GM18498 (cell line): ENCODE results near the gene ARSK.

Experiments
- ATAC-seq: cut with Tn5 transposase; IDR thresholded peaks from one replicate; pipeline ENCODE4 v1.9.1; 2021; ENCODE audit warnings: mild to moderate bottlenecking, moderate library complexity; ENCODE audit not compliant: unreplicated experiment

The ARSK gene

DNA sequence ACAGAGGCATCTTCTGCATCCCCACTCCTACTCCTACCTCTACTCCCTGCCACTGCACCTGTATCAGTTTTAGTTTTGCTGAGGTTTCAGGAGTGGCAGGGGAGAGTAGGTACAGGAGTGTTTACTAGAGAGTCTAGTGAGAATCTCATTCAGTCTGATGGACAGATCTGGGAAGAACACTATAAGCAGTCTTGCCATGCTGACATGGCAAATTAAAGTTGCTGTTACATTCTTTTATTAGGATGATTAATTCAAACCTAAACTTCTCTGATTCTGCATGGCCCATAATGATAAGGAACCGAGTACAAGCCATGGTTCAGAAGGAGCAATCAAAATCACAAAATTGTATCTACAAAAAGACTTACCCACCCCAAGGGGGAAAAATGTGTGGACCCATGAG is 7.4 kb downstream of the ARSK start:
- ATAC-seq = no peak

DNA sequence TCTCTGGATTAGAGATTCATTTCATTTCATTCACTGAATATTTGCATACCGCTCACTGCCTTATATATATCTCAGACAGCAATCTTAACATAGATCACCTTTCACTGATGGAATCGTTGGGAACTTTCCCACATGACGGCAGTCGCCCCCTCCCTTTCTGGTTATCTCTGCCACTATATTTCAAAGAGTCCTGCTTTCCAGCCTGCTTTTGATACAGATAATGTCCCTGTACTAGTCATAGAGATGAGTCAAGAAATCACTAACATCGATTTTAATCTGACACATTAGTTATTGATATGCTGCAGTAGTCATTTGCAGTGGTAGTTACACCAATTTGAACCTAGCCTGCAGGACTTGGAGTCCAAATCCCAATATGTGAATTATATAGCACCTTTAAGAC is 8.5 kb downstream of the ARSK start:
- no peak for ATAC-seq

DNA sequence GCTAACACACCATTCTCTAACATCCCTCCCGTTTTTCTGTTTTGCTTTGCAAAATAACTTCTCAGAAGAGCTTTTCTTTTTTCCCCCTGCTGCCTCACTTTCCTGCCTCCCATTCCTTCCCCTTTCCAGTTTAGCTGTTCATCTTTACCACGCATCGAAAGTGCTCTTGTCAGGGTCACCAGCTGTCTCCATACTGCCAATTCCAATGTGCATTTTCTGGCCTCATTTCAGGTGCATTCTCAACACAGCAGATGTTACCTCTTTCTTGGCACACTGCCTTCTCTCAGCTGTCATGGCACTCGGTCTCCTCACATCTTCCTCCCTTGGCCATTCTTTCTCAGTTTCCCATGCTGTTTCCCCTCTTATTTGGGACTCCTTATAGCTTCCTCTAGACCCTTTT is 9.5 kb downstream of the ARSK start:
- no peak for ATAC-seq

DNA sequence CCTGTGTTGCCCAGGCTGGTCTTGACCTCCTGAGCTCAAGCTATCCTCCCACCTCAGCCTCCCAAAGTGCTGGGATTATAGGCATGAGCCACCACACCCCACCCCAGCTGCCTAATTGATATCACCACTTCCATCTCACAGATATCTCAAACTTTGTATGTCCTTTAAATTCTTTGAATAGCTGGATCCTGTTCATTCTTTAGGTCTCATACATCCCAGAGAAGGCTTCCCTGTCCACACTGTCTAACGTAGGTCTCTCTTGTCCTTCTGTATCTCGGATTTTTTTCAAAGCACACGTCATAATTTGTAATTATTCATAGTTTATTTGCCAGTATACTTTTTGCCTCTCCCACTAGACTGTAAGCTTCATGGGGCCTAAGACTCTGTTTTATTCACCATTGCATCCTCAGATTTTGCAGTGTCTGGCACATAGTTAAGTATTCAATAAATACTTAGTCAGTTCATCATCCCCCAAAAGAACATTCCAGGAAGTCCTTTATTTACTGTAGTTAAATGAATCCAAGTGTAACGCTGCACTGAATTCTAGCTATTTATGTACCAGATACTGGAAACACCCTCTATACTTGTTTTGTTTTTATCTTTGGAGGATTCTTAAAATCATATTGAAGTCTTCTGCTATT is 10.5 kb downstream of the ARSK start:
- ATAC-seq = no peak

DNA sequence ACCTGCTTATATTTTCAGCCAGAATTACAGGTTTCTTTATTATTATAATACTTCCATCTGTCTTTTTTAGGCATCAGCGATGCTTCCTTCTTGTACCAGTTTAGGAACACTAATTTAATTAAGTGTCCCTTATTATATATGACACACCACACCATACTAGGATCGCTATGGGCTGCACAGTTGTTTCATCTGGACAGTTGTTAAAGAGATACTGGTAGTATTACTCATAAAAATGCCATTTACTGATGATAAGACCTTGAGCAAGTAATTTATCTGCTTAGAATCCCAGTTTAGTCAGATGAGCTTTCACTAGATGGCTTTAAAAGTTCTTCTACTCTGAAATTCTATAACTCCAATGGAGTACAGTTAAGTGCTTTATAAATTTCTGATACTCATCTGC is 17.1 kb downstream of the ARSK start:
- ATAC-seq = no peak

DNA sequence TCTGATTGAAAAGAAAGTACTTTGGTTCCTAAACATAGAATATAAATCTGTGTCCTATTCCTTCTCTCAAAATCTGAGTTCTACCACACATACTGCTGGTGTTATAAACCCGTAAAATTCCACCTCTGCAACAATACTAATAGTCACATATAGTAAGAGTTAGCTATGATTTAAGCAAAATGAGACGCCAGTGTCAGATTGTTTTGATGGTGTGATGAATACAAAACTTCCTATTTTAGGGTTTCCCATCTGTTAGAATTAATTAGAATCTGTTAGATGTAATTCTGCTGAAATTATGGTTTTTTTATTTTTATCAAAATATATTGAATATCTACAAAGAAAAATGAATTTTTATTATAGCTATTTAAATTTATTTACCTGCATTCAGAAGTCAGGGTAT is 26.7 kb downstream of the ARSK start:
- no peak for ATAC-seq

DNA sequence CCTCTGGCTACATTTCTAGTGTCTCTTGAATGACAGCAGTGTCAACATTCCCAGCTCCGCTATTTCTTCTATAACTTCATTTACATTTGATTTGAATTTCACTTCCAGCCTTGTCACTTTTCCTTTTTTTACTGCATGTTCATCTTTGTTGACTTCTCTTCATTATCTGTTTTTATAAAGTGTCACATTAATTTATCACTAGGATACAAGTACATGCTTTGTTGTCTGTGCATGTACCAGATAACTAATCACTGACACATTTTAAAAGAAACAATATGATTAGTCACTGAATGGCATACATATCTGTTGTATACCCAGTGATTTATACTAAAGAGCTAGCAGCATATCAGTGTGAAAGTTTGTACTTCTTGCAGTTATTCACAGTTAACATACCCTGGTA is 29.1 kb downstream of the ARSK start:
- ATAC-seq = no peak

DNA sequence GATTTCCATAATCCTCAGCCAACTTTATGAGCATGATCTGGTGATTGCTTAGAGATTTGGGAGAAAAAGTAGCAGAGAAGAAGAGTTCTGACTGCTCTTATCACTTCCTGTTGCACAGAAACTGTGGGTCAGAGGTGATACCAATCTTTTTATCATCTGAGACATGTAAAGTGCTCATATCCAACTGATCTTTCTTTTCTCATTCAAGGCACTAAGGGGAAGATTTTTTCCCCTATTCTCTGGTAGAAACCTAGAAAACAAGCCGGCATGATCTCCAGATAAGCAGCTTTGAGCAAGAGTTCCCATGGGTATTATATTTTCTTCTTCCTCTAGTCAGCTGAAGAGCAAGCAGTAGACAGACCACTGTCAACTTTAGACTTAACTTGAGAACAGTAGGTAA is 36.0 kb downstream of the ARSK start:
- ATAC-seq = no peak

DNA sequence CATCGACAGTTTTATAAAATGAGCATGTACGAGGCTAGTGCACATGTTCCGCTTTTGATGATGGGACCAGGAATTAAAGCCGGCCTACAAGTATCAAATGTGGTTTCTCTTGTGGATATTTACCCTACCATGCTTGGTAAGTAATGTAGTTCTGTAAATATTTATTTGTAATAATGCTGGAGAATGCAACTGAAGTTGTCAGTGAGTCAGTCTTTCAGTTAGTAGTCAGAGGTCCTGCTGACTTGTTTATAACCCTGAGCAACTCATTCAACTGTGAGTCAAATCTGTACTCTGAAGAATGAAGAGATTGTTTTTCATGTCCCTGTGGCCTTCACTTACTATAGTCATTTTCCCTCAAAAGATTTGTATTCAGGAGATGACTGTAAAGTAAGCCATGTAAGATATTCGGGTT is 36.6 kb downstream of the ARSK start:
- peak; percentile 70 for ATAC-seq

DNA sequence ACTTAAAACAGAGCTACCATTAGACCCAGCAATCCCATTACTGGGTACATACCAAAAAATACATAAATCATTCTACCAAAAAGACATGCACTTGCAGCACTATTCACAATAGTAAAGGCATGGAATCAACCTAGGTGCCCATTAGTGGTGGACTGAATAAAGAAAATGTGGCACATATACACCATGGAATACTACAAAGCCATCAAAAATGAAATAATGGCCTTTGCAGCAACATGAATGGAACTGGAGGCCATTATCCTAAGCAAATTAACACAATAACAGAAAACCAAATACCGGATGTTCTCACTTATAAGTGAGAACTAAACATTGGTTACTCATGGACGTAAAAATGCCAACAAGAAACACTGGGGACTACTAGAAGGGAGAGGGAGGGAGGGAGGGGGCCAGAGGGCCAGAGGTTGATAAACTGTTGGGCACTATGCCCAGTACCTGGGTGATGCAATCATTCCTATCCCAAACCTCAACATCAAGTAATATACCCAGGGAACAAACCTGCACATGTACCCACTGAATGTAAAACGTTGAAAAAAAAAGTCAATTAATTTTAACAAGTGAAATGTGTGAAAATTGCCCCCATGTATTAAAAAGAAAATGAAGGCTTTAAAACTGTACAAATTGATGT is 40.5 kb downstream of the ARSK start:
- ATAC-seq = no peak

DNA sequence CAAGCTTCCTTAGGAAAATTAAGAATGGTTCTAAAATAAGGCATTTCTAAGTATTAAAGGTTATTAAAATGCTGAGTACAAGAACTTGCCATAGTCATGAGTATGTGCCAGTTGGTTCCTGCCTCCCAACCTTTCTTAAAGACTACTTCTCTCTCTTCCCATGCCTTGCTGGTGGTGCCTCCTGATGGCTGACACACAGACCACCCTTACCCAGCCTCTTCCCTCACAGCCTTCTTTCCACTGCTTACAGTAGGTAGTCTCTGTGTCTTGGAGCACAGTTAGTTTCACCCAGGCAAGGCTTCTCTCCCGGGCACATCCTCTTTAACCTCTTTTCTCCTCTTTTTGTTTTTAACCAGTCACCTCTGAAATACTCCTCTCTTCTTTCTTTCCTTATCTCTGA is 44.4 kb downstream of the ARSK start:
- ATAC-seq = no peak

DNA sequence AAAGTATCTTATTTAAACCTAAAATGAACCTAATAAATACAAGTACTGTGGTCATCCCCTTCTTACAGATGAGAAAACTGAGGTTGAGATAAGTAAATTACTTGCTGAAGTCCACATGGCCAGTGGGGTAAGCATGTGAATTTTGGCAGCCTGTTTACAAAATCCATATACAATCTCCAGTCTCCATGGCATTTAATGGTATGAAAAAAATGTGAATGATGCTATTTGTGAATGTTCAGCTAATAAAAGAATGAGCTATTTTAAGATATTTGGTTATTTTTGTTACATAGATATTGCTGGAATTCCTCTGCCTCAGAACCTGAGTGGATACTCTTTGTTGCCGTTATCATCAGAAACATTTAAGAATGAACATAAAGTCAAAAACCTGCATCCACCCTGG is 45.7 kb downstream of the ARSK start:
- ATAC-seq = no peak

DNA sequence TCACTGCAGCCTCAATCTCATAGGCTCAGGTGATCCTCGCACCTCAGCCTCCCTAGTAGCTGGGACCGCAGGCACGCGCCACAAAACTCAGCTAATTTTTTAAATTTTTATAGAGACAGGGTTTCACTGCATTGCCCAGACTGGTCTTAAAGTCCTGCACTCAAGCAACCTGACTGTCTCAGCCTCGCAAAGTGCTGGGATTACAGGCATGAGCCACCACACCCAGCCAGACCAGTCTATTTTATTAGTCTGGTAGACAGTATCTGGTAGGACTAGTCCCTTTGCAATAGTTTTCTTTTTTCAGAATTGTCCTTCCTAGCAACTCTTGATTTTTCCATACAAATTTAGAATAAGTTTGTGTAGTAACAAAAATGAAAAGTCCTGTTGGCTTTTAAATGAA is 50.9 kb downstream of the ARSK start:
- ATAC-seq = no peak

DNA sequence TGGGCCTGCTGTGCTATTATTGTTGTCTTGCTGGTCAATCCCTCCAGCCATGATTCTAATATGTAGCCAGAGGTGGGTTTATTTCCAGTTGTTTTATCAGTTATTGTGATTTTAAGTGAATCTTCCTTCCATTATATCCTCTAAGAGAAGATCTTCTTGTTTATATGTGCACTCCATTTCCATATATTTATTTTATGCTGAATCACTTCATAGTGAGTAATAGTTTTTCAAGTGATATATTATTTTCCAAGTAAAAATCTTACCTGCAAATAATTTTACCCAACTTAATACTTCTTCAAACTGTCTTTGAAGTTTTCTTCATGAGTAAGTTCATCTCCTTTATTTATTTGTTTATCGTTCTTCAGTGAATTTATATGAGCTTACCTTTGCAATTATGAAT is 51.5 kb downstream of the ARSK start:
- ATAC-seq = no peak

DNA sequence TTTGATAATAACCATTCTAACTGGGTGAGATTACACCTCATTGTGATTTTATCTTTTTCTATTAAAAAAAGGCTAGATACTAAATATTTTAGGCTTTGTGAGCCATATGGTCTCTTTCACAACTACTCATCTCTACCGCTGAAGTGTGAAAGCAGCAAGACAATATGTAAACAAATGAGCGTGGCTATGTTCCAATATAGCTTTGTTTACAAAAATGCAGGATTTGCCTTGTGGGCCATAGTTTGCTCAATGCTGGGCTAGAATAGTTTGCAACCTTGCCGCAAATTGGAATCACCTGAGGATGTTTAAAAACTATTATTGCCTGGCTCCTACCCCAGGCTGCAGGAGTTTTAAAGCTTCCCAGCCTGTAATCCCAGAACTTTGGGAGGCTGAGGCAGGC is 54.8 kb downstream of the ARSK start:
- no peak for ATAC-seq

DNA sequence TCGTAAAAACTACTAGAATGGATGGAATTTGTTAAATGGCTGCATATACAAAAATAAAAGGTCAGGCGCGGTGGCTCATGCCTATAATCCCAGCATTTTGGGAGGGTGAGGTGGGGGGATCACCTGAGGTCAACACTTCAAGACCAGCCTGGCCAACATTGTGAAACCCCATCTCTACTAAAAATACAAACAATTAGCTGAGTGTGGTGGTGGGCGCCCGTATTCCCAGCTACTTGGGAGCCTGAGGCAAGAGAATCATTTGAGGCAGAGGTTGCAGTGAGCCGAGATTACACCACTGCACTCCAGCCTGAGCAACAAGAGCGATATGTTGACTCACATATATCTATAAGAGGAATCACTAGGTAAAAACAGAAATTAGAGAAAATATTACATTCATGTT is 55.6 kb downstream of the ARSK start:
- no peak for ATAC-seq

DNA sequence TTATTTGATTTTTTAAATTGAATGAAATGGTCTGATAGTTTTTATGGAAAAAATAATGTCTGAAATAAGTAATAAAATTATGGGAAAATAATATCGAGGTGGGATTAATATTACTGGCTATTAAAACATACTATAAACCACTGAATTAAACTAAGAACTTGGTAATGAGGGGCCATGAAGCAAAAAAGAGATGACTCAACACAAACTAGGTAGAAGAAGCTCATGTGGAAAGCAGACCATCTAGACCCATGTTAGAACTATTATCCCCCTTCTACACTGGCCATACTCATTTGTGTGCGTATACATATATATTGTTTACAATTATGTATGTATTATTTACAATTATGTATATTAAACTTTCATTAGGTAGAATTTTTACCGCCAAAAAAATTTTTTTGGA is 56.5 kb downstream of the ARSK start:
- ATAC-seq = no peak

DNA sequence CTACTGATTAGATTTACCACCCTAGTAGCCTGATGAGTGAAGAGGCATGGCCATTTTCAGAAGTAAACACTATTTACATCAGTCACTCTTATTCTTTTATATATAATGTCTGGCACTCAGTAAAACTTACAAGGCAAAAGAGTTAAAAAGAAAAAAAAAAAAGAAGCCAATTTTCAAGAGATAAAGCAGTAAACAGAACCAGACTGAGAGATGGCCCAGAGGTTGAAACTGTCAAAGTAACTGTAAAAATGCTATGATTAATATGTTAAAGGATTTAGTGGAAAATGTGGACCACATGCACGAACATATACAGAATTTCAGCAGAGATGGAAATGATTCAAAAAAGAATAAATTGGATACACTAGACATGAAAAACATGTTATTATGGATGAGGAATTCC is 58.6 kb downstream of the ARSK start:
- no peak for ATAC-seq

DNA sequence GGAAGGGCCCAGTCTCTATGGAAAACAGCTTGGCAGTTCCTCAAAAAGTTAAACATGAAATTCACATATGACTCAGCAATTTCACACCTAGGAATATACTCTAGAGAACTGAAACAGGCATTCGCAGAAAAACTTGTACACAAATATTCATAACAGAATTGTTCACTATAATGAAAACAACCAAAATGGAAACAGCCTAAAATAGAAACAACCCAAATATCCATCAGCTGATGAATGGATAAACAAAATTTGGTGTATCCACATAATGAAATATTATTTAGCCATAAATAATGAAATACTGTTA is 60.2 kb downstream of the ARSK start:
- ATAC-seq = peak; percentile 55

DNA sequence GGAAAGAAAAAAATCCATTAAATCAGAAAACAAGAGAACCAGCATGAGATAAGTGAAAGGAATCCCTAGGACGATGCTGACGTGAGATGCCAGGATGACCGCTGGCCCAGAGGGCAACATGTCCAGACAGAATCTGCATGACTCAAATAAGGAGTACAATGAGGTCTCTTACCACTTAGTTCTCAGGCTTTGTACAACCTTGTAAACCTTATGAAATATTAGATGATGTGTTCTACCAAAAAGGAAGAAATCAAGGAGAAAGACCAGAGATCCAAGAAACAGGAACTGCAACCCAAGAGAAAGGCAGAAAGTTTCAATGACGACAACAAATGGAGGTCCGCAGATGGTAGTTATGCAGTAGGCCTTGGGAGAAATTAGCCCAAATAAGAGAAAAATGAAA is 62.2 kb downstream of the ARSK start:
- ATAC-seq = no peak

DNA sequence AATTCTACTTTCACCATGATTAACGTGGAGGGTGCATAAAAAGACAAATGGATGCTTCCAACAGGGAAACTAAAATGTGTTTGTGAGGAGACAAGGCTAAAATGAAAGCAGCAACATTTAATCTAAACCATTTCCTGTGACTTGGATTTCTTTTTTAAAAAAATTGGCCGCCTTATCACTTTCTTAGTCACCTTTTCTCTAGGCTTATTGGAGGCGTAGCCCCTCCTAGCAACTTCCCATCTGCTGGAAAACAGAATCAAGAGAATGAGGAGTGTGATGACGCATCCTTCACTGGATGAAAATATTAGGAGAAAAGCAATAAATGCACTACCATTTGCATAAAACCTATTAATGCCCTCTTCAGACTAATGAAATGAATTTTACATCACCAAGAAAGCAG is 64.2 kb downstream of the ARSK start:
- no peak for ATAC-seq

DNA sequence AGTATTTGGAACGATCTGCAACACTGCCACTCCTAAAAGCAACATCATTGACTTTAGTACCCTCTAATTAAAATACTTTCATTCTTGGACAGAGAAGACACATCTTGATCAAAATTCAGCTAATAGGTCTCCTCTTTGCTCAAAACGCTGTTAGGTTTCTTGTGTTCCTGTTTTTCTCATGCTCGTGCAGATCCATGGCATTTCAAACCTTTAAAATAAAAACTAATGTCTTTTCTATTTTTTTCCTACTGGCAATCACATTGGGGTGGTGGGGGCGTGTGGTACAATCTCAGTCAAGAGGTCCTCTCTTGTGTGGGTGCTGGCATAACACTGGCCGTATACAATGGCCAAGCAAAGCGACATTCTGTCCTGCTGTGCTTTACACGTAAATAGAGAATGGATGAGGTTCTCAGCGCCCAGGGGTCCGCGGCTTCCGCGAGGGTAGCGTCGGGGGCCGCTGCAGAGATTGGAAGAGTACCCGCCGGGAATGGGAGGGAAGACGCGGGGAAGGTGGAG is 64.7 kb downstream of the ARSK start:
- ATAC-seq = no peak
